ENCODE results near the gene NHSL1. TPM values are rescaled to one million over a fixed set of nuclear protein-coding genes. Genes with fewer than 3 reads are reported as not detected.

NHSL1 gene
- total RNA-seq, 2 donors from 2014 or later: 82.8 to 94.8 TPM

DNA sequence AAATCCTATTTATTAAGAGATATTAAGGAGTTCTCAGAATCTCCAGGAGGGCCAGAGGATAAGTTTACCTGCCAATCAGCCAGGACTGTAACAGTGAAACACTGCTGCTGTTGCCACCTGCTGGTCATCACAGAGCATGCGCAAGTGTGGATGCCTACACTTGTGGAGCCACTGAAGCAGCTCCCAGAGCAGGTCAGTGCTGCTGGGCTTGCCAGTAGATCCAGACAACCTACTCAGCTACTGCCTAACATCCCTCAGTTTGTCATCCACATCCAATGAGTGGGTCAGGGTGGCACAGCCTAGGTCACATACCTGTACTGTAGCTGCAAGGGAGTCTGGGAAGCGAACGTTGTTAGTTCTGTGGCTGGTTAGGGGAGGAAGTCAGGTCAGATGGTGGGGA is 18.3 kb upstream of the NHSL1 start:
- peak; percentile 73 for DNase-seq
- Histone ChIP-seq H3K27me3 (no peaks in the 10 kb centered on the region), H3K4me3 (no peak overlapping the region), H3K27ac (no peak overlapping the region), H3K36me3 (no peaks in the 10 kb centered on the region), H3K9me3 (no peaks in the 10 kb centered on the region), H3K9ac (ENCODE audit: low read depth in 2 of 2, low read length in 2 of 2) (no peak overlapping the region), H3K4me1 (no peaks in the 10 kb centered on the region)
- intact Hi-C loops (cut with DNase I): loop anchor here (5.0 to 10.0 kb wide), 2 partner anchors 70 to 247 kb away; no protein-coding TSS in a partner anchor
- TF ChIP-seq, protein P1, sequence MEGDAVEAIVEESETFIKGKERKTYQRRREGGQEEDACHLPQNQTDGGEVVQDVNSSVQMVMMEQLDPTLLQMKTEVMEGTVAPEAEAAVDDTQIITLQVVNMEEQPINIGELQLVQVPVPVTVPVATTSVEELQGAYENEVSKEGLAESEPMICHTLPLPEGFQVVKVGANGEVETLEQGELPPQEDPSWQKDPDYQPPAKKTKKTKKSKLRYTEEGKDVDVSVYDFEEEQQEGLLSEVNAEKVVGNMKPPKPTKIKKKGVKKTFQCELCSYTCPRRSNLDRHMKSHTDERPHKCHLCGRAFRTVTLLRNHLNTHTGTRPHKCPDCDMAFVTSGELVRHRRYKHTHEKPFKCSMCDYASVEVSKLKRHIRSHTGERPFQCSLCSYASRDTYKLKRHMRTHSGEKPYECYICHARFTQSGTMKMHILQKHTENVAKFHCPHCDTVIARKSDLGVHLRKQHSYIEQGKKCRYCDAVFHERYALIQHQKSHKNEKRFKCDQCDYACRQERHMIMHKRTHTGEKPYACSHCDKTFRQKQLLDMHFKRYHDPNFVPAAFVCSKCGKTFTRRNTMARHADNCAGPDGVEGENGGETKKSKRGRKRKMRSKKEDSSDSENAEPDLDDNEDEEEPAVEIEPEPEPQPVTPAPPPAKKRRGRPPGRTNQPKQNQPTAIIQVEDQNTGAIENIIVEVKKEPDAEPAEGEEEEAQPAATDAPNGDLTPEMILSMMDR (IDR thresholded peaks at IDR 0.05): peak; percentile 65

DNA sequence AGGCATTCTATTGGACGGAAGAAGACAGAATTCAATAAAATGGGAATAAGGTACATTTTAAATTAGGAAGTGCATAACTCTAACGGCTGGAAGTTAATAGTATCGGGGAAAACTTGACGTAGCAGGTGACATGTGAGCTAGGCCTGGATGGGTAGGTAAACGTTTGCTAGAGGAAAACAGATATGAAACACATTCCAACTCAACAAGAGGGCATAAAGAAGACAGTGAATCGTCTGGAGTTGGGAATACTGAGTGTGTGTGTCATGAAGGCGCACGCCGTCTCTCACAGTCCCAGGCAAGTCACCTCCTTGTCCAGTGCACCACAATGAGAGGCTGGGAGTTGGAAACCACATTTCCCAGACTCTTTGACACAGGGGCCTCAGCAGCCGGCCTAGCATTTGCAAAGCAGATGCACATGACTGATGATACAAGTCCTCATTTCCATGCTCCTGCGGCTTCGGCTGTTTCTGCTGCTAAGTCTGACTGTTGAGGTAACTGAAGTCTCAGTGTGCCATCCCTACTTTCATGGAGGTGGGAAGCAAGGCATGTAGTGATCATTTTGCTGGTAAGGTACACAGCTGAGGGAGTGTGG is 16.5 kb upstream of the NHSL1 start:
- no peak overlapping the region for H3K9ac ChIP-seq (ENCODE audit: low read depth in 2 of 2, low read length in 2 of 2)
- DNase-seq: no peak
- H3K9me3 ChIP-seq: no peaks in the 10 kb centered on the region
- H3K36me3 ChIP-seq: no peaks in the 10 kb centered on the region
- no peaks in the 10 kb centered on the region for H3K4me1 ChIP-seq
- no peak overlapping the region for H3K4me3 ChIP-seq
- intact Hi-C loops (cut with DNase I): loop anchor here (5.0 to 10.0 kb wide), 2 partner anchors 72 to 249 kb away; no protein-coding TSS in a partner anchor
- H3K27ac ChIP-seq: no peak overlapping the region
- no peaks in the 10 kb centered on the region for H3K27me3 ChIP-seq
- TF ChIP-seq, protein P1 (IDR thresholded peaks at IDR 0.05): no peak

DNA sequence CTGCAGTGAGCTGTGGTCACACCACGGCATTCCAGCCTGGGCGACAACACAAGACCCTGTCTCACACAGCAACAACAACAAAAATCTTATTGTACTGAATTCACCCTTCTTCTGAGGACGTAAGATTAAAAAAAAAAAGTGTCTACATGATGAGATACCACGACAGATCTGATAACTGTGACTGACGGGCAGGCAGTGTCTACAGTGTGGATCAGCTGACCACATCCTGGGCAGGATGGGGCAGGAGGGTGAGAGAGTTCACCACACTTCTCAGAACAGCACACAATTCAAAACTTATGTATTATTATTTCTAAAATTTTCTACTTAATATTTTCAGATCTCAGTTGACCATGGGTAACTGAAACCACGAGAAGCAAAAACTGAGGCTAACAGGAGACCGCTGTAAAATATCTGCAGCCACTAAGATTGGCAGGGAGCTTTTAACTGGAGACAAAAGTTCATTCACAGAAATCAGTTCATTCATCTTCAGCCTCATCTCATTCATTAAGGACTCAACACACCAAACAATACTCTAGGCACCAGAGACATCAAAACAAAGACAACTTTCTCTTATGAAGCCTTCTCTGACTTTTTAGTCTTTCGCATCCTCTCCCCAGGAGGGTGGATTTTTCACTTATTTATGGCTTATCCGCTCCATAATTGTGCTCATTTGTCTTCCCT is 15.7 kb upstream of the NHSL1 start:
- Histone ChIP-seq H3K27ac (no peak overlapping the region), H3K4me1 (no peaks in the 10 kb centered on the region), H3K27me3 (no peaks in the 10 kb centered on the region), H3K36me3 (no peaks in the 10 kb centered on the region), H3K9me3 (no peaks in the 10 kb centered on the region), H3K4me3 (no peak overlapping the region), H3K9ac (ENCODE audit: low read depth in 2 of 2, low read length in 2 of 2) (no peak overlapping the region)
- DNase-seq: no peak
- intact Hi-C loops (cut with DNase I): loop anchor here (5.0 to 10.0 kb wide), 3 partner anchors 72 to 398 kb away; no protein-coding TSS in a partner anchor
- TF ChIP-seq, protein P1 (IDR thresholded peaks at IDR 0.05): no peak

DNA sequence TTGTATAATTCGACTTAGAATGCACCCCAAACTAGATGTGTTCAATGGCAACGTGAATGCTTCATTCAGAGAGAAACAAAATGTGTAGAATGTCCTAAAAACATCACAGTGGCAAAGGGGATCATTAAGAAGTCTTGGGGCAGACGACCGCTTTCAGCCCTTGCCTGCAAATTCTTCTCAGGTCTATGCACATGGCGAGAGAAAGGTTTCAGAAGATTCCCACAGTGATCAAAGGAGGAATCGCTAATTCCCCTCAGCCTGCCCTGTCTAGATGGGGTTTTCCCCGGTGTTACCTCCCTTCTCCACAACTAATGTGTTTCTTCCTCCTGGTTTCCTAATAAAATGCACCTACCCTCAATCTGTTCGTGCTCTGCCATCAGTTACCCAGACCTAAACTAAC is 13.3 kb upstream of the NHSL1 start:
- H3K4me3 ChIP-seq: no peak overlapping the region
- no peaks in the 10 kb centered on the region for H3K27me3 ChIP-seq
- H3K27ac ChIP-seq: no peak overlapping the region
- intact Hi-C loops (cut with DNase I): loop anchor here (5.0 to 10.0 kb wide), 2 partner anchors 252 to 395 kb away; no protein-coding TSS in a partner anchor
- peaks cover 13% of the 10 kb centered on the region for H3K4me1 ChIP-seq
- no peak overlapping the region for H3K9ac ChIP-seq (ENCODE audit: low read depth in 2 of 2, low read length in 2 of 2)
- TF ChIP-seq, protein P1 (IDR thresholded peaks at IDR 0.05): no peak
- H3K9me3 ChIP-seq: no peaks in the 10 kb centered on the region
- no peak for DNase-seq
- no peaks in the 10 kb centered on the region for H3K36me3 ChIP-seq

DNA sequence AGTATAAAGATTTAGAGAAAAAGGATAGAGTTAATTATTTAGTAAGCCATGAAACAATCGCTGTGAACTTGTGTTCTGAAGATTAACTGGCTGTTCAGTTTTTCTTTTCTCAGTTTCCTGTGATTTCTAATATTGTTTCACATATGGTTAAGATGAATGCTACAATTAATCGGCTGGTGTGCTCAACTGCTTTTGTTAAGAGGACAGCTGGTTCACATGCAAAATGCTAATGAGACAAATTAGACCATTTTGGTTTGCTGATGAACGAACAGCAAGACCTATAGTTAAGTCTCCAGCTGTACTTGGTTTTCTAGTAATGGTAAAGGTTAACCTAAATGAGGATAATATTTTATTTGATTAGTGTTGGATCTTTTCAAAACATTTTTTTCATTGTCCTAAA is 10.8 kb upstream of the NHSL1 start:
- Histone ChIP-seq H3K9ac (ENCODE audit: low read depth in 2 of 2, low read length in 2 of 2) (no peak overlapping the region), H3K9me3 (no peaks in the 10 kb centered on the region), H3K4me3 (no peak overlapping the region), H3K27ac (no peak overlapping the region), H3K4me1 (peaks cover 16% of the 10 kb centered on the region), H3K27me3 (no peaks in the 10 kb centered on the region), H3K36me3 (no peaks in the 10 kb centered on the region)
- intact Hi-C loops (cut with DNase I): loop anchor here (5.0 to 10.0 kb wide), 2 partner anchors 255 to 393 kb away; no protein-coding TSS in a partner anchor
- DNase-seq: no peak
- TF ChIP-seq, protein P1 (IDR thresholded peaks at IDR 0.05): no peak
